Astrocyte of the spinal cord (primary cell): ENCODE measurements around the gene ENTPD3.
A peak's percentile ranks its signal among the peaks of the same experiment; 100 is the strongest.

Experiments
- DNase-seq: peaks from one replicate; pipeline ENCODE4 v3.0.0; 2011; ENCODE audit warnings: low read depth, low spot score
- H3K4me3 ChIP-seq: 2 replicates; pipeline ENCODE4 v1.5.1; 2011; ENCODE audit warnings: low read depth, mild to moderate bottlenecking, low read length, moderate library complexity
- CTCF ChIP-seq: IDR thresholded peaks from 2 replicates; pipeline ENCODE4 v1.5.1; 2012; ENCODE audit warnings: low read depth, mild to moderate bottlenecking, low read length, inconsistent platforms
- in situ Hi-C: cut with HindIII; loops from 2 replicates; pipeline ENCODE4 v1.10.0; 2017; ENCODE audit warnings: low sequenced_read_pairs

ENTPD3 gene

GRCh38 chr3:40445880-40446279 is 58.9 kb downstream of the ENTPD3 start:
- DNase-seq = no peak
- no peak for TF ChIP-seq CTCF
- no peak overlapping the region for H3K4me3 ChIP-seq
- in situ Hi-C loops = no loop called here

- no peak overlapping the region for H3K4me3 ChIP-seq
- no peak for TF ChIP-seq CTCF
- in situ Hi-C loops = no loop called here
- DNase-seq = no peak
Observed at GRCh38 chr3:40450438-40450837, 63.5 kb downstream of the ENTPD3 start.

DNA sequence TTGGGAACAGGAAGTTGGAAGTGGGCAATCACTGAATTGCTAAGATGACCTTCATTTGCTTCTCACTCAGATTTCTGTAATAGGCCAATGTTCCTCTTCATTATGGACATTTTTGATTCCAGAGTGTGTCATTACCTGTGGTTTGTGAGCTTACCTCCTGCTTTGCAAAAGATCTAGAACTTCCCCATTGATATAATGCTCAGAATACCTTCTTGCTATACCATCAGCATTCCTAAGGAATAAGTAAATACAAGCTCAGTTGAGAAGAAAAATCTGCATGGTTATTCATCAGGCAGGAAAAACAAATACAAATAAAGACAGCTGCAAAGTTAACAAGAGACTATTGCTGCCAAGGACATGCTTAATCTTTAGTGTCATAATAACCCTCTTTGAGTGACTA is 64.6 kb downstream of the ENTPD3 start:
- no peak for DNase-seq
- H3K4me3 ChIP-seq = no peak overlapping the region
- no peak for TF ChIP-seq CTCF
- in situ Hi-C loops = no loop called here

DNA sequence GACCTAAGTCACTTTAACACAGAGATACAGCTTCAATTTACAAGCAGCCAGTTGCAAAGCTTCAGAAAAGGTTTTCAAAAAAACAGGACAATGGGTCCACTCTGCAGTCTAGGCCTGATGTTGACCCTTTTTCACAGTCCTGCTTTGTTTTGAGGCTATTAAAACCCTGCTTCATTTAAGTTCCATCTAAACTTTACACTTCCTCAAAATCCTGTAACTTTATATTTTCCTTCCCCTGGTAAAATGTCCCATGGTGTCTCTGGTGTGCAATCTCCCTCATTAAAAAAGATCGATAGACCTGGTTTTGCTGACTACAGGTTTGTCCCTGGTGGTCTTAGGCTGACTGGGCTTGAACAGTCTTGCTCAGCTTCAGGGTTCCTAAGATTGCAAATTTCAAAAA is 65.1 kb downstream of the ENTPD3 start:
- no peak for DNase-seq
- peak overlapping the region; percentile 88 for H3K4me3 ChIP-seq
- no peak for TF ChIP-seq CTCF
- in situ Hi-C loops = no loop called here

GRCh38 chr3:40452562-40452875 is 65.5 kb downstream of the ENTPD3 start:
- TF ChIP-seq CTCF = no peak
- in situ Hi-C loops = no loop called here
- DNase-seq = no peak
- H3K4me3 ChIP-seq = peak overlapping the region; percentile 88

GRCh38 chr3:40452876-40453730 is 66.1 kb downstream of the ENTPD3 start:
- TF ChIP-seq CTCF = no peak
- in situ Hi-C loops = no loop called here
- peak; percentile 99 for DNase-seq
- peak overlapping the region; percentile 88 for H3K4me3 ChIP-seq
